HPDE6-E6E7 (cell line): Measurements from ENCODE around the gene ZNF778.

Experiments used
- DNase-seq: peaks from one replicate; pipeline ENCODE4 v3.0.0; 2011; ENCODE audit warnings: missing footprints; ENCODE audit errors: extremely low spot score

Gene ZNF778

DNA sequence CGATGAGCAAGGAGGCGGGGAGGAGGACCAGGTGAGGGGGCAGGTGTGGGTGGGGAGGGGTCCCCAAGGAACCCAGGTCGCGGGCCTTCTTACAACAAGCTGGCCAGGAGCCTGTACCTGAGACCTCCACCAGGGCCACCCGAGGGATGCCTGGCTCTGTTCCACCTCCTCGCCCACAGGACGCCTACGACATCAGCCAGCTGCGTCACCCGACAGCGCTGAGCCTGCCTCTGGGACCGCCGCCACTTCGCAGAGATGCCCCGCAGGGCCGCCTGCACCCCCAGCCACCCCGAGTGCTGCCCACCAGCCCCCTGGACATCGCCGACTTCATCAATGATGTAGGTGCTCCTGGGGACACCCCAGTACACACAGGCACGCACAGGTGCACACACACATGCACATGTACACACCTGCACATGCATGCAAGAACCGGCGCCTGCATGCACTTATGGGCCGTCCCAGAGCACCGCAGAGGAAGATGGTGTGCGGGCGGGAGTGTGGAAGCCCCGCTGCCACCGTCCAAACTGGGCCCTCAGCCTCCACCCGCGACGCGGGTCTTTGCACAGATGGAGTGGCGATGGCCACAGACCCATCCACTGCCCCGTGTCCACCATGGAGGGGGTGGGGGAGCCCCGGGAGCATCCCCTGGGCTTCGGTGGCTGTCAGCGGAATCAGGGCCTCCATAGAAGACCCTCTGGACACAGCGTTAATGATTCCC is 23.8 kb upstream of the ZNF778 start:
- no peak for DNase-seq

DNA sequence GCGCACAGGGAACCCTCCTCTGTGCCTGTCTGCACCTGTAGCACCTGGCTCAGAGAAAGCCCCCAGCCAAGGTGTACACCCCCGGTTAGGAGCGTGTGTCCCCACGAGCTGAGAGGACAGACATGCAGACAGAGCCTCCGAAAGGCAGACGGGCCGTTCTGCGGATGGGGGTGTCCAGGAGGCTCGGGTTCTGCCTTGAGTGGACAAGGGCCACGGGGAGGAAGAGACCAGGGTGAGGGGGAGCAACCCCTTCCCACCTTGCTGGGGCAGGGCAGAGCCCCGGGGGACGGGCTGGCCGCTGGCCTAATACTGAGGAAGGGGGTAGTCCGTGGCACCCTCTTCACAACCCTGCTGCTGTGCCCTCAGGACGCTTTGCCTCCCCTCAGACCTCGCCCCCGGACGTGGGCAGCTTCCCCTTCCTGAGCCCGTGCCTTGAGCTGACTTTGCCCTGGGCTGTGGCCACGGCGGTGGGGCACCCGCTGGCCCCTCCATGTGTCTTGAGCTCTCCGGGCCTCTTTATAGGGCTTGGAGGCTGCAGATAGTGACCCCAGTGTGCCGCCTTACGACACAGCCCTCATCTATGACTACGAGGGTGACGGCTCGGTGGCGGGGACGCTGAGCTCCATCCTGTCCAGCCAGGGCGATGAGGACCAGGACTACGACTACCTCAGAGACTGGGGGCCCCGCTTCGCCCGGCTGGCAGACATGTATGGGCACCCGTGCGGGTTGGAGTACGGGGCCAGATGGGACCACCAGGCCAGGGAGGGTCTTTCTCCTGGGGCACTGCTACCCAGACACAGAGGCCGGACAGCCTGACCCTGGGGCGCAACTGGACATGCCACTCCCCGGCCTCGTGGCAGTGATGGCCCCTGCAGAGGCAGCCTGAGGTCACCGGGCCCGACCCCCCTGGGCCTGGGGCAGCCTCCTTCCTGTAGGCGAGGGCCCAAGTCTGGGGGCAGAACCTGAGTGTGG is 22.9 kb upstream of the ZNF778 start:
- DNase-seq, result no peak

DNA sequence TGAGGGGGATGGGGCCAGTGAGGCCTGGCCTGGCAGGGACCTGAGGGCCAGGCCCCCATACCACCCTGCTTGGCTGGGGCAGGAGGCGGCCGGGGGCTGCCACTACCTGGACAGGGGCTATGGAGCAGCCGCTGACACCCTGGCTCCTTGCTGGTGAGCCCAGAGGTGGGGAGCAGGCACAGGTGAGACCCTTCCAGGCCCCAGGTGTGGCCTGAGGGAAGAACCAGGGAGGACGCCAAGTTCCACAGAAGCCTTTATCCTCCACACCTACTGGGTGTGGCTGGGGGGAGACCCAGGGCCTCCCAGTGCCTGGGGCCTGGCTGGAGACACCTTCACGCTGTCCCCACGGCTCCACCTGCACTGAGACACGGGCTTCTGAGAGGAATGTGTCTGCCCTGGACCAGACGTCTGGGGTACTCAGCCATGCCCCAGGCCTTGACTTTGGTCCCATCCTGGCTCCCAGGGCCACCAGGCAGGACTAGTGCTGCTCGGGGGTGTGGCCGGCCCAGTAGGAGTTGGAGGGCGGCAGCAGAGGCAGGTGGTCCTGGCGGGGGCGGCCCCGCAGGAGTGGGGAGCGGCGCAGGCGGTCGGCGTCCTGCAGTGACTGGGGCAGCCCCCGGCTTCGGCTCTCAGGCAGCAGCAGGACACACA is 21.9 kb upstream of the ZNF778 start:
- DNase-seq, result no peak

DNA sequence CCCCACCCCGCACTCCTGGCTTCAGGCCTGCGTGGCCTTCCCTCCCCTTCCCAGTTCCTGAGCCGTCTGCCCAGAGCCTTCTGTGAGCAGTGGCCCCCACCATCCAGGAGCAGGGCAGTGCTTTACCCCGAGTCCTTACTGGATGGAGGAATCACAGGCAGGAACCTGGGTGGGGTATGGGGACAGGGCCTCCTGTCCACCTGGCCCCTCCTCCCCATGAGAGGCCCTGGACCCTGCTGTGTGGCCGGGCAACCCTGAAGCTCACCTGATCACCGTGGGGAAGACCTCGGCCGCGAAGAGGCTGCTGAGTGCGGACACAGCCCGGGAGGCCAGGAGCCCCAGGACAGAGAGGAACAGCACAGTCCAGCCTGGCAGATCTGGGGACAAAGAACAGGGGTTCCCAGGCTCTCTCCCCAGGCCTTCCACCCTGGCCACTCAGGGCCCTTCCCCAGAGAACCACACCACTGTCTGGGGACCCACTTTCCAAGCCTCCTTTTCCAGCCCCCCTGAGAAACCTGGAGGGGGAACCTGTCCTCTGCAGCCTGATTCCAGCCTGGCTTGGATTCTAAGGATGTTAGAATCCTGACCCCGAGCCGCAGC is 20.4 kb upstream of the ZNF778 start:
- DNase-seq, result no peak

DNA sequence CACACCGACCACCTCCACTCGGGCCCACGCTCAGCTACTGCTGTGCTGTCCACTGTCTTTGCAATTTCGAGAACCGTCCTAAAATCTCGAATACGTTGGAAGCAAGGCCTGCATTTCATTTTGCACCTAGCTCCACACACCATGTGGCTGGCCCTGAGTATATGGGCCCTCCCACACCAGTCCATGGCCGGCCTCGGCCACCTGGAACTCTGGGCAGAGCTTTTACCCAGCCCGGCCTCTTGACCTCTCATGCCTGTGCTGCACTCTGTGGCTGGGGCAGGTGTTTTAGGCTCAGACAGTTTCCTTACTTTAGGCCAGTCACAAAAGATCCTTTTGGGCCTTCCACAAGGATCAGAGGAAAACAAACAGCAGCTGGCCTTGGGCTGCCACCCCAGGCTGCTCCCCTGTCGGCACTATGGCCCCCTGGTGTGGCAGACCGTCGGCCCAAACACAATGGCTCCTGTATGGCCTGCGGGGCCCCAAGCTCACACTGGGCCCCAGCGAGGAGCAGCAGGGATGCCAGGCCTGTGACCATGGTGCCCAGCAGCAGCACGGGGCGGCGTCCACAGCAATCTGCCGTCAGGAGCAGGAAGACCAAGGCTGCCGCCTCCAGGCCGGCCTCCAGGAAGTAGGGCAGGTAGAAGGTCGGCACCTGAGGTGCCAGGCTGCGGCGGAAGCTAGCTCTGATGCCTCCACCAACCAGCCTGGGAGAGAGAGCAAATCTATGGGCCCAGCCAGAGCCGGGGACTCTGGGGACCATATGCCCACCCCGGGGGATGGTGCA is 19.7 kb upstream of the ZNF778 start:
- DNase-seq, result no peak

DNA sequence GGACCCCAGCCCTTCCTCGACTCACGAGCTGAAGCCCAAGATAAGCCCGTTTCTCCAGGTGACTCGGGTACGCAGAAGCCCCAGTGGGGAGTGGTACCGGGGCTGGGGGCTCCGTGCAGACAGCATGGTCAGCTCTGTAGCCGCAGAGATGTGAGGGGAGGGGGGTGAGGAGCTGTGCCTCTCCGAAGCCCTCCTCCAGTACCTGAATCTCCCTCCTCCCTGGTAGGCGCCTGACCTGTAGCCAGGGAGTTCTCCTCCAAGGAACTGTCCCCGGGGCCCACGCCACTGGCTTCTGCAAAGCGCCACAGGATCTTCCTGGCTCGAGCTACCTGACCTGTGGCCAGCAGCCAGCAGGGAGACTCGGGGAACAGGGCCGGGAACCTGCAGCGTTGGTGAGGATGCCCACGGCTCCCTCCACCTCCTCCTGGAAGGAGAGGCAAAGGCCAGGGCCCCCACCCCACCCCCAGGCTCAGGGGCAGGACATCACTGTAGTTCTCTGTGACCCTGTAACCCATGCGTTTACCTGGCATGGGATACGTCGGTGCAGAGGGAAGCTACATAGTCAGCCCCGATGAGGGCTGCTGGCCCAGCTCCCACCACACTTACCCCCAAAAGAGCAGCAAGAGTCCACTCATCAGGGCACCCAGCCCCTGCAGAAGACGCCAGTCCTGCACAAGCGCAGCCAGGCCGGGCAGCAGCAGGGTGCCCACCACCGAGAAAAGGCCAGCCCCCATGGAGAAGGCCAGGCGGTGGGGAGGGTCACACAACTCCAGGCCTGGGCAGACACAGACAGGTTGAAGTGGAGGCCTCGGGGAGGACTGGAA is 18.9 kb upstream of the ZNF778 start:
- DNase-seq, result no peak

DNA sequence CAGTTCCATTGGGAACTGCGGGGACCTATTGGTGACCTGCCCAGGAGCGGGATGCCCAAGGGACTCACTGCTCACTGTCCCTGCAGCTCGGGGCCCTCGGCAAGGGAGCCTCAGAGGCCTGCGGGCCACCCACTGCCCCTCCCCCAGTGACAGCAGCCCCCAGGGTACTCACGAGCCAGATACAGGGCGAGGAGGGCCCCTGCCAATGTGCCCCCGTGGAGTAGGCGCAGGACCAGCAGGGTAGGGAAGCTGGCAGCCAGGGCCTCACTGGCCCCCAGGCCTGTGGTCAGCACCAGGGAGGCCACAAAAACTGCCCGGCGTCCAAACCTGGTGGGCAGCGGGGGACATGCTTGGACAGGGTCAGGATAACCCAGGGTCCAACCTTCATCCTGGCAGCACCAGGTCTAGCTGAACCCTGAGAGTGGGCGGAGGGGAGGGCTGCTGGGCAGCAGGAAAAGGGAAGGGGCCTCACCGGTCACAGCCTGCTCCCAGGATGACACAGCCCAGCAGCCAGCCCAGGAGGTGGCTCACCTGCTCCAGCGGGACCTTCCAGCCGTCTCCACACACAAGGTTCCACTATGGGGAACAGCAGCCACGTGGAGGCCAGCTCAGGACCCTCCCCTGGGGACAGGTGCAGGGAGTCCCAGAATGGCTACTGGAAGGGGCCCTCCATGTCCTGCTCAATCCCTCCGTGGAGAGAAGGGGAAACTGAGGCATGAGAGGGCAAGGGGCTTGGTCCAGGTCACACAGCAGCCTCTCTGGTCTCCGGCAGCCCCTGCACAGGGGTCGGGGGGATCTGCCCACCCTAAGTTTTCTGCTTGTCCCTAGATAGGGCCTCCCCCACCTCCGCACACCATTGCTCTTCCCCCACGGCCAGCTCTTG is 18.0 kb upstream of the ZNF778 start:
- DNase-seq, result no peak

DNA sequence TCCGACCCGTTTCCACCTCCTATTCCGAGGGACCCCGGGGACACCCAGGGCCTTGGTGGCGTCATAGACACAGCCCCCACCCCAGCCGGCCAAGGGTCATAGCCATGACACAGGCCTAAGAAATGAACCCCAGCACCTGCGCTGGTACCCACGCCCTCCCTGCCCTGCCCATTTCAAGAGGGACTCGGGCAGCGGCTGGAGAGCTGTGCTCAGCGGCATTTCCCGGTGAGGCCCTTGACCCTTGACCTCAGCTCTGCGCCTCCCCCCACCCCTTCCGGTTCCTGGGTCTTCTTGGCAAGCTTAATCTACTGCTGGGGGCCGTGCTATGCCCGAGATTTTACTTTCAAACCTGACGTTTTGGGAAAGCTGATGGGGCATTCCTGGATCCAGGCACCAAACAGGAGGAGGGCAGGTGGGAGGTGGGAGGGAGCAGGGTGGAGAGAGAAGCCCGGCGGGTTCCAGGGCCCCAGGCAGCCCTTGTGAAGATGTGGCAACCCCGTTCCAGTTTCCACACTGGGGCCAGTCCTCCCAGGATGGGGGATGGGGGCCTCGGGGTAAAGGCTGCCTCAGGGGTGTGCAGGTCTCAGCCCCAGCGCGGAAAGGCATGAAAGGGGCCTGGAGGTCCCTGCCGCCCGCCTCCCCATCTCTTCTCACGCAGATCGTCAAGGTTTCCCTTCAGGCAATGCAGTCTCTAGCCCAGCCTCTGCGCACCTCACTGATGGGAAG is 17.2 kb upstream of the ZNF778 start, which contains the start of gene SLC22A31:
SLC22A31 (minus strand) TSS at position 414 of the 726 bp plus-strand sequence; CDS start at position 378, 36 bp downstream.
- DNase-seq, result no peak

DNA sequence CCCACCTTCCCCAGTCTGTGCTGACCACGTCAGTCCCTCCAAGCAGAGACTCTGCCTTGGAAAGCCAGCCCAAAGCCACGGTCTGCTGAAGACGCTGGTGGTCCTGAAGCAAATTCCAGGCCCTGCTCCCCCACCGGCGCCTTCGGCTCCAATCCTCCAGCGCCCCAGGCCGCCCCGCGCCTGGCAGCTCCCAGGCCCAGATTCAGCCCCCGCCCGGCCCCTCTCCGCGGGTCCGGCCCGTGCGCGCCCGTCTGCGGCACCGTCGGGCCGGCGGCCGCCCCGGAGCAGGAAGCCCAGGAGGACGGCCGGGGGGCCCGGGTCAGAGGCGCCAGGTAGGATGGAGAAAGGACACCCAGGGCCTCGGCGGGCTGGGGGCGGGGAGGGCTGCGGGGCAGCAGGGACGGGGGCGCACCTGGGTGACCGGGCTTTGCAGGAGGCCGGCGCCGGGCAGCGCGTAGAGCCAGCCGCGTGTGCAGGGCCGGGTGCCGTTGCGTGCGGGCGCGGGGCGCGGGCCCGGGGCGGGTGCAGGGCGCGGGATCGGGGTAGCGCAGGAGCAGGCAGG is 16.6 kb upstream of the ZNF778 start:
- DNase-seq, result no peak

DNA sequence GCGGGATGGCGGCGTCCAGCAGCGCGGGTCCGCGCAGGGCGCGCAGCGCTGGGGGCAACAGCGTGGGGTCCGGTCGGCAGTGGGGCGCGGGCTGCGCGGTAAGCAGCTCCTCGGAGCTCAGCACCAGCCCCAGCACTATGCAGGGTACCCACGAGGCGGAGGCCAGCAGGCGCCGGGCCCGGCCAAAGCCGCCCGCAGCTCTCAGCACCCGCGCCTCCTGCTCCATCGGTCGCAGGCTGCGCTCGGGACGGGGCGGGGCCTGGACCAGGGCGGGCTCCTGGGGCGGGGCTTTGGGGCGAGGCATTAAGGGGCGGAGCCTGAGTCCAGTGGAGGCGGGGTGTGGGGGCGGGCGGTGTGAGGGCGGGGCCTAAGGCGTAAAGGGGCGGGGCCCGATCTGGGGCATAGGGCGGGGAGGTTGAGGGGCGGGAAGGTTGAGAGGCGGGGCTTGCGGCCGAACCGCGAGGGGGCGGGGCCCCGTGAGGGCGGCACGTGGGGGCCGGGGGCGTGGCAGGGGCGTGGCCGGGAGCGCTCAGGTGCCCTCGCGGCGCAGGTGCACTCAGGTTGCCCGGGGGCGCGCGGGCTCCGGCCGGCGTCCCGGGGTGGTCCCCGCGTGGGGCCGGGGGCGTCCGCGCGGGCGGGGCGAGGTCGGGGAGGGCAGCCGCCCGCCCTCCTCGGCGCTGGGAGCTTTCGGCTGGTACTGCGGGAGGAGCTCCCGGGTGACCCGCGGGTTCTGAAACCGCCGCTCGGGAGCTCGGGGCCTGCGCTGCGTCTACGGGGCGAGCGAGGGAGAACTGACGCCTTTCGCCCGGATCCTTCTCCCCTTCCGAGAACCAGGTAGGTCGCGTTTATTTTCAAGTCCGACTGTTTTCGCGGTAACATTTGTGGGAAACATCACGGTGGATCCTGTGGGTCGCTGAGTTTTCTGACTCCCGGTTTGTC is 15.8 kb upstream of the ZNF778 start:
- DNase-seq, result peak; percentile 66

DNA sequence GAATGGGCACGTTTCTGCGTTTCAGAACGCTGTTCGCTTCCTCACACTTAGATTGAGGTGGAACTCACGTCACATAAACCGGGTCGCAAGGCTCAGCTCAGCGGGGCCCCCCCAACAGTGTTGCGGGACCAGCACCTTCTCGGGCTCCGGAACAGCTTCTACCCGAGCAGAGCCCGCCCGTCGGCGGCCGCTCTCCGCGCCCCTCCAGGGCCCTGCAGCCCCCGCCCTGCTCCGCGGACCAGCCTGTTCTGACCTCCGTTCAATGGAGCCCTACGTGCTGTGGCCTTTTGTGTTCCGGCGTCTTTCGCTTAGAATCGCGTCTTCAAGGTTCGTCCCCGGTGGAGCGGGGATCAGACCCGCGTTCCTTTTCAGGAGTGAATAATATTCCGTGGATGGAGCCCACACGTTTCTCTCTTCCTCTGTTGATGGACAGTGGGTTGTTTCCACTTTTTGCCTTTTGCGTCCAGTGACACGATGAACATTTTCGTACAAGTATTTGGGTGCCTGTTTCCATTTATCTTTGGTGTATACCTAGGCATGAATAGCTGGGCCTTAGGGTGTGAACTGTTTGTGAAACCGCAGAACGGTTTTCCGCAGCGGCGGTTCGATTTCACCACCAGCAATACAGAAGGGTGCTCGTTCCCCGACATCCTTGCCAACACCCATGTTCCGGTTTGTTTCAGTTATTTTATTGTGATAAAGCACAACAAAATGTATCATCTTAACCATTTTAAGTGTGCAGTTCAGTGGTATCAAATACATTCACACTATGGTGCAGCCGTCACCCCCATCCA is 14.9 kb upstream of the ZNF778 start:
- no peak for DNase-seq

DNA sequence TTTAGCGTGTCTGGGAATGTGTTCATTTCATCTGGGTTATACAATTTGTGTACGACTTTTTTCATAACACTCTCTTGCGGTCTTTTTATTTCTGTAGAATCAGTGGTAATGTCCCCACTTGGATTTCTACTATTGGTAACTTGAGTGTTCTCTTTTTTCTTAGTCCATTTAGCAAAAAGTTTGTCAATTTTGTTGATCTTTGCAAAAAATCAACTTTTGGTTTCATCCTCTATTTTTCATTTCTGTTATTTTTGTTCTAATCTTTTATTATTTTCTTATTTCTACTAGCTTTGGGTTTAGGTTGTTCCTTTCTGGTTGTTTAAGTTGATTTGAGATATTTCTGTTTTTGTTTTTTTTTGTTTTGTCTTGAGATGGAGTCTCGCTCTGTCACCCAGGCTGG is 9.5 kb upstream of the ZNF778 start:
- no peak for DNase-seq

DNA sequence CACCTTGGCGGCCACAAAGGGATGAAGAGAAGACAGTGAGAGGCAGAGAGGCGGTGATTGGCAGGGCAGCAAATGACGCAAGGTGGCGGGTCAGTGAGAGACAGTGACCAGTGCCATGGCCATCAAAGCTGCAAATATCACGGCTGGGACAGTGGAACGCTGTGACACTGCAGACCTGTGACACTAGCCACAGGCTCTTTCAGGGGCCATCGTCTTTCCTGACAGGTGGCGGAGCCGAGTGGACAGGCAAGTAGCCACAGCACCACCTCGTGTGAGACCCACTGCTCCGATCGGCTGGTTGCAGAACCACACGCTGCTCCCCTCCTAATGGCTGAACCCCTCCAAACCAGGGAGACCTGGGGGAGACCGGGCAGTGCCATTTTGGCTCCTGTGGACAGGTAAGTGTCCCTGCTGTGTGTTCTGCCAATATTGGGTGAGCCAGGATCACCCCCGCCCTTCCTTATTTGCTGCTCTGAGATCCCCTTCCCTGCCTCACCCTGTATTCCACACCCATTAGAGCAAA is 7.9 kb upstream of the ZNF778 start:
- DNase-seq, result no peak

DNA sequence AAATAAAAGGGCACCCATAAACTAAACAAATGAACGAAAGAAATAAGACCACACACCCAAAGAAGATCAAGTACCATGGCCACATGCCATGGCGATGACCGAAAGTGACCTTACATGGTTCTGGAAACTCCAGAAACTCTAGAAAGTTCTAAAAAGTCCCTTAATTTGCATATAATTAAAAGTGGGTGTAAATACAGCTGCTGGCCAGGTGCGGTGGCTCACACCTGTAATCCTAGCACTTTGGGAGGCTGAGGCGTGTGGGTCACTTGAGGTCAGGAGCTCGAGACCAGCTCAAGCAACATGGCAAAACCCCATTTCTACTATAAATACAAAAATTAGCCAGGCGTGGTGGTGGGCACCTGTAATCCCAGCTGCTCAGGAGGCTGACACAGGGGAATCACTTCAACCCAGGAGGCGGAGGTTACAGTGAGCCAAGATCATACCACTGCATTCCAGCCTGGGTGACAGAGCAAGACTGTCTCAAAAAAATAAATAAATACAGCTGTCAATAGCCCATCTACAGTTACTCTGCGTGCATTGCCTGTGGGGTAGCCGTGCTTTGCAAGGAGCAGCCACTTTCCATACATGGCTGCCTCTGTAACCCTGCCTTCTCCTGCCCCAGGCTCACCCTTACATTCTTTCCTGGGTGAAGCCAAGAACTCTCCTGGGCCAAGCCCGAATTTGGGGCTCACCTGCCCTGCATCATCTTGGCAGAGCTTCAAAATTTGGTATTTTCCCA is 7.2 kb upstream of the ZNF778 start:
- DNase-seq, result no peak

DNA sequence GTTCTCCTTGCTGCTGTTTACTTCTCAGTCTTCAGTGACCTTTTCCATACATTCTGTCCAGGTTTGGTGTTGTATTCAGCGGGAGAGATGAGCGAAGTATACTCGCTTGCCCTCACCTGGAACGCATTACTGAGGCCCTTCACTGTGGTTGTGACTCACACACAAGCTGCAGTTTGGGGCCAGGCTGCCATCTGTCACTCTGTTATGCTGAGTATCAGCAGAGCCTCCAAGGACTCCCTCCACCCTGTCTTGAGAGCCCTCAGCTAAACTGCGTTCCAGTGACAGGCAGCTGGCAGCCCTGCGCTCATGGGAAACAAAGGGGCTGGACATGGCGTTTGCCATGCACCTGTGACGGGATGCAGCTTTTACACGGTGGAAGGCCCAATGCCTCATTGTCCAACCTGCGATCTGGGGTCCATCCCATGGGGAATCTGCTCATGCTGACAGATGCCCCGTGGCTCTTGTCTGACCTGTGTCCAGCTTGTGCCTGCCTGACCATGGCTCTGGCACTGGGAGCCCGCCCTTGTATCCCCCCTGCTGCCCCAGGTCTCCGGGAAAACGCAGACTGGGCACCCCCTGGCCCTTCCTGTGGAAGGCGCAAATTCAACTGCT is 6.5 kb upstream of the ZNF778 start:
- no peak for DNase-seq
